HG03442 (cell line): ENCODE results near the gene CEP131.
"Not testable (repeated sequence)": the region's sequence is repeated elsewhere in the genome, so short reads cannot be mapped to it uniquely, and the experiment has no call there.

ENCODE experiments used
- ATAC-seq: cut with Tn5 transposase; IDR thresholded peaks from one replicate; pipeline ENCODE4 v1.9.1; 2021; ENCODE audit warnings: mild to moderate bottlenecking, moderate library complexity; ENCODE audit not compliant: unreplicated experiment

The CEP131 gene

DNA sequence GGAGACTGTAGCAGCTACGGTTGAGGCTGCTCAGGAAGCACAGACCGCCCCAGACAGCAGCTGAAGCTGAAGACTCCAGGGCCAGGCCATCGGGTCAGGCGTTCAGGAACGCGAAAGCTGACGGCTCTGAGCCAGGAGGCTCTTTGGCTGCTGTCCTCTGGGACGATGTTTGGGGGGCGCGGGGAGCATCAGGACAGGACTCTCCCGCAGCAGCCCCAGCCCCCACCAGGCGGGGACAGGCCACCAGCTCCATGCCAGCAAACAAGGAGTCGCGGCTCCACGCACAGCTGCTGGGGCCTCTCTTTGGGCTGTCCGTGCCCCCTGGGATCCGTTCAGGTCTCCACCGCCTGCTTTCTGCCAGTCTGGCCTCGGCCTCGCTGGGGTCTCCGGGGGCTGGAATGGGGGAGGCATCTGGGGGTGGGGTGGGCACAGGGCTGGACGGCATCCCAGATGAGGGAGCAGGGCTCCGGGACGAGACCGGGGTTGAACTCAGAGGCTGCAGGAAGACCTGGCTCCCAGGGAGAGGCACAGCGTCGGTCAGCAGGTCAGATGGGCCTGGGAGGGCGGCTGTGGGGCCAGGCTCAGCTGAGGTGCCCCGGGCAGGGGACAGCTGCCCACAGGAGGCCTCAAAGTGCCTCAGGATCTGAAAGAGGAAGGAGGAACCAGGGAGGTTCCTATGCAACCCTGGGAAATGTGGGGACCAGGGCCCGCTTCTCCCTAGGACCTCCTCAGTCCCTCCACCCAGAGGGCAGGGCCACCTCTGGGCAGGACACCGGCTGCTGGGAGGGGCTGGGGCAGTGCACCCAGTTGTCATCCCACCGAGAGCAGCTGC lies 6.3 kb upstream of the CEP131 start:
- no peak for ATAC-seq

DNA sequence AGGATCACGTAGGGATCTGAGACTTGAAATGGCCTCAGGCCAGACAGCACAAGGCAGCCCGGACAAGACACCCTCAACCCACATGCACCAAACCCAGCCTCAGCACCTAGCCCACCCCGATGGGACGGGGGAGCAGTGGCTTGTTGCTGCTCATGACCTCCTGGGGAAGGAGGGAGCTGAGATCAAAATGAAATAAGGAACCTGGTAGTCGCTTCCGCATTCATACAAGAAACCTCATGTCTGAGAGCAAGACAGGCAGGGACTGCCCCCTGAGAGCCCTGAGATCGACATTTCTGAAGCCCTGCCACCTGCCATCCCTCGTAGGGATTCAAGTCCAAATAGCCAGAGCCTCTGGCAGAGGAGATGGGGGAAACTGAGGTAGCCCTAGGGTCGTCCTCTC lies 5.7 kb upstream of the CEP131 start:
- ATAC-seq: no peak

DNA sequence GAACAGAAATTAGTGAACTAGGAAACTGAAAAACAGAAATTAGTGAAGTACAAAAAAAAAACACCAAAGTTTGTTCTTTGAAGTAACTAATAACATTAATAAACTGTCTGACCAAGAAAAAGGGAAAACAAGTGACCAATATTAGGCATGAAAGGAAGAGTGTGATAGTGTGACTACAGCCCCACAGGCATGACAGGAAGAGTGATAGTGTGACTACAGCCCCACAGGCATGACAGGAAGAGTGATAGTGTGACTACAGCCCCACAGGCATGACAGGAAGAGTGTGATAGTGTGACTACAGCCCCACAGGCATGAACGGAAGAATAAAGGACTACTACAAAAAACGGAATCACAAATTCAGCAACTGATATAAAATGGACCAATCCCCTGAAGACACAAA lies 4.9 kb upstream of the CEP131 start:
- ATAC-seq: not testable (repeated sequence)

DNA sequence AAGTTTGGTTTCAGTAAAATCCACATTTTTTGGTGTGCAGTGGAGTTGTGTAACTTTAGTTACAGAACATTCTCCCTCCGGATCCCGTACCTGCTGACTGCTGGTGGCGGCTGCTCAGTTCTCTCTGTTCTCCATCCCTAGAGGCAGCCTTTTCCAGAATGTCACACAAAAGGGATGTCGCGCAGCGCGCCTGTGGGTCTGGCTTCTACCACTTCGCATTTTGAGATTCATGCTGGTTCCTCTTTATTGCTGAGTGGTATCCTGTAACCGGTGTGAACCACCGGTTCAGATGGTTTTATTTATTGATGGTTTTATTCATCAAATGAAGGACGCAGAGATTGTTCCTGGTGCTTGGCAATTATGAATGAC lies 981 bp upstream of the CEP131 start:
- ATAC-seq: no peak

DNA sequence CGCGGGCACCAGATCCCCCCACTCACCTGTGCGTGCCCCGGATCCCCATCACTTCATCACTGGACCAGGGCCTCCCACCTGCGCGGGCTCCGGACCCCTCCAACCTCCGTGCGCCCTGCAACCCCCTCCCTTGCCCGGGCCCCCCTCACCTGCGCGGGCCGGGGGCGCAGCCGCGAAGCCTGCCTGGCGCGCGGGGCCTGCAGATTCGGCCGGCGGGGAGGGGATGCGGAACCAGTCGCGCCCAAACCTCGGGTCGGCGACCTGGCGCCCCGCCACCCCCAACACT lies 202 bp downstream of the CEP131 start:
- ATAC-seq: no peak

DNA sequence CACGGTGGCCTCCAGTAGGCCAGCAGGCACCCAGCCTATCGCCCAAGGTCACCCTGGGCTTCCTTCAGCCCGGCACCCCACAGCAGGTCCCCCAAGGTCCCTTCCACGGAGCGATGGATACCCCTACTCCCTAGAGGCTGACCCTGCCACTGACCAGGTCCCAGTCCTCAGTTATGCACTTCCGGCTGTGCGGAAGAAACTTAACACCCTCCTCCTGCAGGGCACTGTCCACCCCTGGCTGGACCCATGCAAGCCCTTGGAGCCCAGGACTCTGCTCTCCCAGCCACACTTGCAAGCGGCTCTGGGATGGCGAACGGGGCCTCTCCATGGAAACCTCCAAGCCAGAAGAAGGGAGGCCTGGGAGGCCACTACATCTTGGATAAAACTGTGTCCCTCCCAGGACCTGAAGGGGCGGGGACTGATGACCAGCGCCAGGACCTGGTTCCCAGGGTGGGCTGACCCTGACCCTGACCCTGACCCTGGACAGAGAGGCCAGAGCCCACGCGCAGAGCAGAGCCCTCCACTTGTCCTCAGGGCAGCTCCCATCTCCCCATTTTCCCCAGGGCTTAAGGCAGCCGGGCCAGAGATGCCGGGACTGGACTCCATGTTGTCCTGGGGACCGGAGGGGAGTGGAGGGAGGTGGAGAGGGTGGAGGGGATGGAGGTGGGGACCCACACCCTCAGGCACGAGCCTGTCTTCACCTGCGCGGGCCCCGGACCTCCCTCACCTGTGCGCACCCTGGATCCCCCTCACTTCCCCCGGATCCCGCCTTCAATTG lies 734 bp downstream of the CEP131 start:
- ATAC-seq: peak; percentile 0

DNA sequence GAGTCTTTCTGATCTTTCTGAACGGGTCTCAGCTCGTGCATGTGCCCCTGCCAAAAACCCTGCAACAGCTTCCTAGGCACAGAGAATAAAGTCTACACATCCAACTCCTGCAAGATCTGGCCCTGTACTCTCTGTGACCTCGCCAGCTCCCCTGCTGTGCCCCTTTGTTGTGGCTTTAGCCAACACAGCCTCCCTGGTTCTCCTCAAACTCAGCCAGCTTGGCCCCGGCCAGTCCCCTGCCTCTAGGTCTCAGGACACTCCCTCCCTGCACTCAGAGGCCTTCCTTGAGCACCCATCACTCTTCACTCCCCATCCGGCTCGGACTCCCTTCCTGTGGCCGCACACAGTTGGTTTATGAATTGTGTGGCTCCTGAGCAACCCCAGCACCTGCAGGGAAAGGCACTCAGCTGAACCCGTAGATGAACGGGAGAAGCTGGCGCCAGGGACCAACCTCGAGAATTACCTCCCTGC lies 1.4 kb downstream of the CEP131 start:
- no peak for ATAC-seq

DNA sequence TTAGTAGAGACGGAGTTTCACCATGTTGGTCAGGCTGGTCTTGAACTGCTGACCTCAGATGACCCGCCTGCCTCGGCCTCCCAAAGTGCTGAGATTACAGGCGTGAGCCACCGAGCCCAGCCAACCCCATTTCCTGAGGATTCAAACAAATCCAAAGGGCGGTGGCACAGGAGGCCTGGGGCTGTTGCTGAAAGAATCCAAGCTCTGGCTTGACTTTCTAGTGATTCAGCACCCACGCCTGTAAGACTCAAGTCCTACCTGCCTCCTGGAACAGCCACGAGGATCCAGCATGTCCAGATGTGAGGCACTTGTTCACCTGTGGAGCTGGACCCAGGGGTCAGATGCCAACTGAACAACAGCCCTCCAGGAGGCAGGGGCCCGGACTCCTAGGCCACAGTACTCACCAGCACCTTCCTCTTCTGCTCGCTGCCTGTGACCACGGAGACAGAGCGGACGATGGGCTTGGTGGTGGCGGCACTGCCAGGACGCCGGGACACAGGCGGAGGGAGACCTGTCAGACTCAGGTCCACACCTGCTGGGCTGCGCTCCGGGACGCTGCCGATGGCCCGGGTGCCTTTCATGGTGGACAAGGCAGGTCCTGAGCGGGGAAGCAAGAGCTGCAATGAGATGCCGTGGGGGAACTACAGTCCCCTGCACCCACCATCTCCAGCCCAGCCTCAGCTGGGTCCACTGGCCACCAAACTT lies 3.1 kb downstream of the CEP131 start:
- ATAC-seq: no peak

DNA sequence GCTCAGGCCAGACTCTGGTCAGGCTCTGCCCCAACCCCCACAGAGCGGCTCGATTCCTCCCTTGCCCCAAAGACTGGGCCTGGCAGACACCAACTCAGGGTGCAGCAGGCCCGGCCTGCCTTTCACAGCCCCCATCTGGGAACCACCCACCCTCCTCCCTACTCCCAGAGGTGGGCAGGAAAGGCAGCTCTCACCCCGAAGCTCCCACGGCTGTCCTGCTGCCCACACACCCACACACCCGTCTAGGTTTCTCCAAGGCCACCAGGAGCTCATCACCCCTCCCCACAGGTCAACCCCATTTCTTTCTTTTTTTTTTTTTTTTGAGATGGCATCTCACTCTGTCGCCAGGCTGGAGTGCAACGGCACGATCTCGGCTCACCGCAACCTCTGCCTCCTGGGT lies 3.8 kb downstream of the CEP131 start:
- ATAC-seq: no peak

DNA sequence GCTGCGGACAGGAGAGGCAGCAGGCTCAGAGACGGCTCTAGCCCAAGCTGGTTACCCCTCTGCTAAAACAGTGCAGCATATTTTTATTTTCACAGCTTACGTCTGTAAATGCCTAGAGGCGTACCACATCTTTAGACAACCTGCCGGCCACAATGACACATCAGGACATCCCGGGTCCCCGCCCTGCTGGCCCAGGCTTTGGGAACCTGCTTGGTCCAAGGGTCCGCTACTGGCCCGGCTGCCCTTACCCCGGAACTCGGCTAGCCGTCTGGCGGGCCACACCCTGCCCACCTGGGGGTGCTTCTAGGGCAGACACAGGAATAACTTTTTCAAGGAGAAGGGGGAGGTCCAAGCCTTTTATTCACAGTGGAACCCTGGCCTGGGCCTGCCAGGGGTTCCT lies 4.3 kb downstream of the CEP131 start:
- ATAC-seq: no peak

DNA sequence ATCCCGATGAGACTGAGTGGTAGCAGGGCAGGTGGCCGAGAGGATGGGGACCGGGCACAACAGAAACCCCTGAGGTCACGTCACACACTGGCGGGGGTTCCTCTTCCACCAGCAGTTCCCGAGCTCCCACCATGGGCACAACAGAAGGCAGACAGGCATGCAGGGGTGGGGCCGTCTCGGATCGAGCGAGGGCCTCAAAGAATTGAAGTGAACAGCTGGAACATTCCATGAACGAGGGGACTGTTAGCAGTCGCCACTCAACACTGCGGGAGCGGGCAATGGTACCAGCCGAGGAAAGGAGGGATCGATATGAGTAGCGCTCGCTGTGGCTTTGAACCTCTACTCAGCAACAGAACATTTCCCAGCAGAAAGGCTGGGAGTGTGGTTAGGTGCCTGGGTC lies 5.3 kb downstream of the CEP131 start:
- no peak for ATAC-seq

DNA sequence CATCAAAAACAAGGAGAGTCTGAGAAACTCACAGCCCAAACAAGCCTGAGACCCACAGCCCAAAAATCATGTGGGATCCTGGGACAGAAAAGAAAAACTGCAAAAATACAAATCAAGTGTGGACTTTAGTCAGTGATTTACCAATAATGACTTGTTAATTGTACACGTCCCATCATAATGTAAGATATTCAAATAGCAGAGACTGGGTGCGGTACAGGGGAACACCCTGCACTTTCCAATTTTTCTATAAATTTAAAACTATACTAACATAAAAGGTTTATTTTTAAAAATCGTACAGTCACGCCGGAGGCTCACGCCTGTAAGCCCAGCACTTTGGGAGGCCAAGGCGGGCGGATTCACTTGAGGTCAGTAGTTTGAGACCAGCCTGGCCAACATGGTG lies 8.8 kb downstream of the CEP131 start:
- no peak for ATAC-seq

DNA sequence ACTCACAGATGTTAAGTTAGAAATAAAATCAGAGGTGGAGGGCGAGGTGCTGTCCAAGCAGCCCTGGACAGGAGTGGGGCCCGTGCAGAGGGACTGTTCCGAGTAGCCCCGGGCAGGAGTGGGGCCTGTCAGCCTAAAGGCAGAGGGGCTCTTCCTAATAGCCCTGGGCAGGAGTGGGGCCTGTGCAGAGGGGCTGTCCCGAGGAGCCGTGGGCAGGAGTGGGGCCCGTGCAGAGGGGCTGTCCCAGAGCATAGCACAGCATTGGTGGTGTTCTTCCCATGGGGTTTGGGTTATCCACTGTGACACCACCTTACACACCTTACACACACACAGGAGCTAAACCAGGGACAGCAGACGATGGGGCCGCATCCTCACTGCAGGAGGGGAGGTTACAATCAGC lies 10.4 kb downstream of the CEP131 start:
- ATAC-seq: no peak

DNA sequence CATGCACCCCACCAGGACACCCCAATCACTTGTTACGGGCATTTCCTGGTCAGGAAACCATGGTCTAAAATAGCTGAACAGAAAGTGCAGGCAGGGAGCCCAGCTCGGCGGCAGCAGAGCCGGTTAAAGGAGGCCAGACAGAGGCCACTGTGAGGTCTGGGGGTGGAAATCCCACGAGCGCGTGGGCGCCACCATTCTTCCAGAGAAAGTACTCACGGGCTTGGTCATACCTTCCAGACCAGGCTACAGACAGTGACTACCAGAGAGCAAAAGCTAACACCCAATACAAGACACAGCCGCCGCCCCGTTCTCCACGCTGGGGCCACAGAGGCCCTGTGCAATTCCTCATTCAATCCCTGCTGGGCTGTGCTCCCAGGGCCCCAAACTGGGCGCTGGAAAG lies 11.9 kb downstream of the CEP131 start:
- no peak for ATAC-seq

DNA sequence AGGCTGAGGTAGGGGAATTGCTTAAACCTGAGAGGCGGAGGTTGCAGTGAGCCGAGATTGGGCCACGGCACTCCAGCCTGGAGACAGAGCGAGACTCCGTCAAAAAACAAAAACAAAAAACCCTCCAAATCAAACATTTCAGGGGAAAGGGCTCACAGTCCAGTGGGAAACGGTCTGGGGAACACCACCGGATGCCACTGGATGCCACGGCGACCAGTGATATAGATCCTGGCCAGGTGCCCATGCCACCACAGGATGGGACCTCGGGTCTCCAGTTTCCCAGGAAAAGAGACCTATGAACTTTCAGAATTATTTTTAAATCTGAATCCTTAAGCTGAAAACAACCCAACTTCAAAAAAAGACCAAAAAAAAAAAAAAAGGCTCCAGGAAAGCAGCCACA lies 12.3 kb downstream of the CEP131 start:
- ATAC-seq: no peak

DNA sequence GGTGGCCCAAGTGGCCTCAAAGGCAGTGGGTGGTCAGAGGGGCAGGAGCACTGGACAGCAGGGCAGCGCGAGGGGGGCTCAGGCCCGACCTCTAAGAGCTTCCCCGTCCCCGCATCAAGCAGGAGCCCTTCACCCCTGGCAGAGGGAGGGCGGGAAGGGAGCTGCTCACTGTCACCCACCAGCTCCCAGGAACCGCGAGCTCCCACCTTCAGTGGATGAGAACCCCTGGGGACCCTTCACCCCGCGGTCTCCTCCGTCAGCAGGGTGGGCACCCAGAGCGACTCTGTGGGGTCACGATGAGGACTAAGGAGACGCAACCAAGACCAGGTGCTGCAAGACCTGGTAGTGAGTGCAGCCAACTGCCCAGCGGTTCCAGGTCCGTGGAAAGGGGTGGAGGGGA lies 13.6 kb downstream of the CEP131 start:
- ATAC-seq: no peak

DNA sequence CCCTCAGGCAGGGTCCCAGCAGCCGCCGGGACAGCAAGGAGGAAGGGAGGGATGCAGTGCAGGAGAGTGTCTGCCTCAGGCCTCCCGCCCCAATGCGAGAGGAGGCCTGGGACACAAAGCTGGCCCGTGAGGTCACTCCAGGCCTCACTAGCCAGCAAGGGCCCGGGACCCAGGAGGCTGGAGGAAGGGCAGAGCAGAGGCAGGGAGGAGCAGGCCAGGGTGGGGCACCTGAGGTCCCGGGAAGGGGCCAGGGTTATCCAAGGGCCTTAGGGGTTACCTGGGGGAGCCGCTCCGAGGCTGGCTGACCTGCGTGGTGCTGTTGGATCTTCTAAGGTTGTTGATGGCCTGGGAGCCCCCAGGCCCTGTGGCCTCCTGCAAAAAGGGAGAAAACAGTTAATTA lies 14.1 kb downstream of the CEP131 start:
- no peak for ATAC-seq

DNA sequence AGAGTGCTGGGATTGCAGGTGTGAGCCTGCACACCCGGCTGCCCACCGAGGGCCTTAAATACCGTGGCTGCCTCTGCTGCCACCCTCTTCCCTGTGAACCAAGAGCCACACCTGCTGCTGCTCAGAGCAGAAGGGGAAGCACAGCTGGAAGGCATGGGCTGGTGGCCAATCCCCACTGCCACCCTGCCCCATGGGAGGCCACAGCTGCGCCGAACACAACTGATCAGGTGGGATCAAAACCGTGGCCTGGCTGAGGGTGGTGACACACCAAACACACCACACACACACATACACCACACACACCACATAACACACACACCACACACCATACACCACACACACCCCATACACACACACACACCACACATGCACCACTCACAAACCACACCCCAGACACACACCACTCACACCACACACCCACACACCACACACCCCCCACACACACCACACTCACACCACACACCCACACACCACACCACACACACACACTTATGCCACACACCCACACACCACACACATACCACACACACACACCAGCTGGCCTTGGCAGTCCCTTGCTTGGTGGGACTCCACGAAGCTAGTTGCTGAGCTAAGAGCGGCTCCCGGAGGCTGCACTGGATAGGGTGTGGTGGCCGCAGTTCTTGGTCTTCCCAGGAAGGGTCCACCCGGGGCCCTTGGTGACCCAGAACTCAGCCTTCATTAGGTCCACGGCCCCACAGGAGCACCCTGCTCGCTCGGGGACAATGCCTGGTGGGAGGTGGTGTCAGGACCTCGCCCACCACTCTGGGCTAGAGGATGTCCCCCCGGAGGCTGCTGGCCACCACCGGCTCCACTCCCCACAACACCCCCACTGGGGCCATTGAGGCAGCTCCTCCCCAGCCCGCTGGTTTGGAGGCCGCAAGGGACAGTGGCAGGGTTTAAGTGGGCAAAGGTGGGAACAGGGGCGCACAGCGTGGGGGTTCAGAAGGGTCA lies 14.9 kb downstream of the CEP131 start:
- no peak for ATAC-seq

DNA sequence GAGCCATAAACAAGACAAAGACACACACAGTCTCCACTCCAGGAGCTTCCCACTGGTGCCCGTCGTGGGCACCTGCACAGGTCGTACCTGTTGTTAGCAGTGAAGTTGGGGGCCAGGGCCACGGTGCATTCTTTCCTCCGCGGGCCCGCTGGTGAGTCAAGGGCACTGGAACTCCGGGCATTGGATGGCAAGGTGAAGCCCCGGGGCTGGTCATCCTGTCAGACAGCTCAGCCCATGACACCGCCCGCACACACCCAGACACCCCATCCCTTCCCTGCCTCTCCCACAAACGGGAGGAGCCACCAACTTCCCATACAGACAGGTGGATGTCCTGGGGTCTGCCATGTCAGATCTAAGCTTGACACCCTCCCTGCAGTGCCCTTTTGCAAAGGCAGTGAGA lies 16.1 kb downstream of the CEP131 start:
- ATAC-seq: no peak

DNA sequence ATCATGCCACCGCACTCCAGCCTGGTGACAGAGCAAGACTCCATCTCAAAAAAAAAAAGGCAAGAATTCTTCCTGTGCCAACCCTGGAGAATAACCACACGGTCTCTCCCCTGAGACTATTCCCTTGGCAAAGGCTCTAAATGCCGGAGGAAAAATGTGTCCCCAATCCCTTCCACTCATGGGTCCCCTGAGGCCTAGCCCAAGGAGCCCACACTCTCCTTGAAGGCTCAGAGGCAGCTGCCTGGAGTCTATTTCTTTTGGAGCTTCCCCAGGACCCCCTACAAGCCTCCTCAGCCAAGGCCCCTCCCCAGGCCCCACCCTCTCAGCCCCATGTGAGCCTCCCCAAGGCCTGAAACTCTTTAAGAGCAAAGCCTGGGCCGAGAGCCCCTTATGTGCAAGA lies 16.6 kb downstream of the CEP131 start:
- ATAC-seq: no peak

DNA sequence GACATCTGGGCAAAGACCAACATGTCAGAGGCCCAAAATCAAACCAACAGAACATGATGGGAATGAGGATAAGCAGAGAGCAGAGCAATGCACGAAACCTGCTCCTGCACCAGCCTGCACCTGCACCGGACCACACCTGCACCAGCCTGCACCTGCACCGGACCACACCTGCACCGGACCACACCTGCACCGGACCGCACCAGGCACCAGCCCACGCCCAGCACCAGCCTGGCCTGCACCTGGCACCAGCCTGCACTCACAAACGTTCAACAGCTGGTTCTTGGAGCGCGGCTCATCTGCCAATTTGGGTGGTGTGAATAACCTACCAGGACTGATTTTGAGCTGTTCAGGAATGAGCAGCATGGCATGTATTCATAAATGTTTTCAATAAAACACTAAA lies 18.2 kb downstream of the CEP131 start:
- no peak for ATAC-seq
